Heart right ventricle (tissue), 16 donors: ENCODE data around the gene IFITM2. TPM values are rescaled to one million over a fixed set of nuclear protein-coding genes. Genes with fewer than 3 reads are reported as not detected.
"Not testable (repeated sequence)": the region's sequence is repeated elsewhere in the genome, so short reads cannot be mapped to it uniquely, and the experiment has no call there.

Experiments
- ATAC-seq, 8 donors: fragments of 200-7000 bp; cut with Tn5 transposase; one replicate each; pipeline ENCODE4 v1.9.1; 2020; ENCODE audit warnings: mild to moderate bottlenecking in 8 of 8, moderate library complexity in 8 of 8, moderate number of reproducible peaks in 1 of 8
- DNase-seq, 2 donors: peaks; one replicate each; pipeline ENCODE4 v3.0.0-alpha.2; 2020
- H3K27ac ChIP-seq, 10 donors: fragments of 200-600 bp; sonication (generic) in 2 of 10; one replicate each; pipeline versions ENCODE4 v1.5.0 to v1.8.0; 2020 to 2022; ENCODE audit warnings: mild to moderate bottlenecking in 3 of 10
- H3K27me3 ChIP-seq, 7 donors: fragments of 200-600 bp; one replicate each; pipeline ENCODE4 v1.8.0; 2021 to 2022; ENCODE audit warnings: mild to moderate bottlenecking in 2 of 7
- H3K36me3 ChIP-seq, 9 donors: fragments of 200-600 bp; sonication (generic) in 1 of 9; one replicate each; pipeline versions ENCODE4 v1.5.0 to v1.8.0; 2020 to 2022; ENCODE audit warnings: mild to moderate bottlenecking in 2 of 9
- H3K4me1 ChIP-seq, 9 donors: fragments of 200-600 bp; sonication (generic) in 1 of 9; one replicate each; pipeline versions ENCODE4 v1.5.0 to v1.8.0; 2020 to 2022; ENCODE audit warnings: mild to moderate bottlenecking in 4 of 9
- H3K4me3 ChIP-seq, 10 donors: fragments of 200-600 bp; sonication (generic) in 2 of 10; one replicate each; pipeline versions ENCODE4 v1.5.0 to v1.8.0; 2020 to 2022; ENCODE audit warnings: mild to moderate bottlenecking in 7 of 10, moderate library complexity in 2 of 10
- H3K9me3 ChIP-seq, 11 donors: fragments of 200-600 bp in 10 of 11; sonication (generic) in 2 of 11; one replicate each; pipeline versions ENCODE4 v1.5.0 to v1.8.0; 2013 to 2022; ENCODE audit warnings: mild to moderate bottlenecking in 2 of 11, control low read depth in 1 of 11, moderate library complexity in 1 of 11
- WGBS, 2 donors: extraction: QIAGEN DNeasy Blood & Tissue Kit; methylation state at CpG; one replicate each; pipeline ENCODE4 v1.1.7; 2013; ENCODE audit warnings: inconsistent platforms in 1 of 2; 5-methylcytosine and 5-hydroxymethylcytosine counted together
- intact Hi-C, 10 donors: fragments of 100-400 bp; cut with DNase I; formaldehyde crosslinking; loops; one replicate each; pipeline versions ENCODE4 v1.11.1 to v1.14.2; 2022
- polyA plus RNA-seq, 2 donors: library from polyadenylated mRNA; stranded (reverse); fragments of 200-250 nt; gene quantifications; one replicate each; pipeline ENCODE4 v1.2.3, GENCODE V29; 2013
- total RNA-seq, 10 donors: library from RNA; stranded (reverse); fragmentation: NEBNext Ultra II Directional in 3 of 10; extraction: Animal tissue kit (Norgen Biotek cat#: 25700) in 3 of 10; gene quantifications; one replicate each; pipeline versions ENCODE4 v1.2.1 to v1.2.4, GENCODE V29; 2021 to 2023
- TF ChIP-seq, protein P1 (sequence below), 9 donors: fragments of 200-600 bp; sonication (generic) in 2 of 9; IDR thresholded peaks; one replicate each; pipeline versions ENCODE4 v1.5.0 to v1.8.0; 2021 to 2022; ENCODE audit warnings: antibody characterized with exemption in 9 of 9, mild to moderate bottlenecking in 5 of 9, moderate library complexity in 1 of 9
- donor health status: Arrhythmogenic right ventricular cardiomyopathy.
- donor health status: ischemic (EF 13 %, LVEDD 7.1; RV severe dilation, severe dysfunction).
- donor health status: healthy with polysubstance abuse.
- donor health status: DM: no; HTN: yes; CAD: no.
- donor health status: DM: no; HTN: no; CAD: no.
- donor health status: ischemic (EF 25% LVEDD 6.9; RV normal size, moderate dysfunction).
- donor health status: ischemic (EF 25% LVEDD 5.7; RV mildly dilated, moderate dysfunction).
- donor health status: healthy.
- donor health status: DM: yes; HTN: yes; CAD: no.
- donor health status: Ischemic cardiomyopathy.
- donor health status: ischemic (EF 35%, LVEDD 5.7; RV mildly dilated, moderate dysfunction).
- donor health status: nonischemic (EF 11% LVEDD 7.7; RV severe dilation, severe dysfunction).
- donor health status: DM: yes; HTN: yes; CAD: no.
- donor health status: PGD.
- donor health status: ischemic (EF 29% LVEDD 5.4; RV normal size, mild dysfunction).
- donor health status: nonischemic (EF 23%, LVEDD 6.1; RV moderate dilation, normal function).

IFITM2 gene
- total and polyA plus RNA-seq, 12 donors, result 57.2 to 843 (median 163) TPM

- peak in 1 of 2 donors; percentile 19 for DNase-seq
- intact Hi-C loops, result loop anchor here in 2 of 10 donors (5.0 to 10.0 kb wide), 2 partner anchors 48 to 50 kb away; no protein-coding TSS in a partner anchor
- WGBS, 2 donors, result 90% methylated on average over 17 of the region's 17 CpGs
- no peak for ATAC-seq
- H3K9me3 ChIP-seq, result no peaks in the 10 kb centered on the region
- peaks cover 0 to 13% (median 0%) of the 10 kb centered on the region in 7 donors for H3K27me3 ChIP-seq
- TF ChIP-seq, protein P1, sequence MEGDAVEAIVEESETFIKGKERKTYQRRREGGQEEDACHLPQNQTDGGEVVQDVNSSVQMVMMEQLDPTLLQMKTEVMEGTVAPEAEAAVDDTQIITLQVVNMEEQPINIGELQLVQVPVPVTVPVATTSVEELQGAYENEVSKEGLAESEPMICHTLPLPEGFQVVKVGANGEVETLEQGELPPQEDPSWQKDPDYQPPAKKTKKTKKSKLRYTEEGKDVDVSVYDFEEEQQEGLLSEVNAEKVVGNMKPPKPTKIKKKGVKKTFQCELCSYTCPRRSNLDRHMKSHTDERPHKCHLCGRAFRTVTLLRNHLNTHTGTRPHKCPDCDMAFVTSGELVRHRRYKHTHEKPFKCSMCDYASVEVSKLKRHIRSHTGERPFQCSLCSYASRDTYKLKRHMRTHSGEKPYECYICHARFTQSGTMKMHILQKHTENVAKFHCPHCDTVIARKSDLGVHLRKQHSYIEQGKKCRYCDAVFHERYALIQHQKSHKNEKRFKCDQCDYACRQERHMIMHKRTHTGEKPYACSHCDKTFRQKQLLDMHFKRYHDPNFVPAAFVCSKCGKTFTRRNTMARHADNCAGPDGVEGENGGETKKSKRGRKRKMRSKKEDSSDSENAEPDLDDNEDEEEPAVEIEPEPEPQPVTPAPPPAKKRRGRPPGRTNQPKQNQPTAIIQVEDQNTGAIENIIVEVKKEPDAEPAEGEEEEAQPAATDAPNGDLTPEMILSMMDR (IDR thresholded peaks at IDR 0.05), result no peak
- H3K36me3 ChIP-seq, result peaks cover 0 to 10% (median 0%) of the 10 kb centered on the region in 9 donors
- peak overlapping the region in 2 of 10 donors; percentile 70 to 71 for H3K4me3 ChIP-seq
- H3K27ac ChIP-seq, result peak overlapping the region; percentile 66 to 97 (median 88)
- H3K4me1 ChIP-seq, result peaks cover 5 to 49% (median 27%) of the 10 kb centered on the region in 9 donors
These were observed 808 bp upstream of the IFITM2 start for GRCh38 chr11:306645-307371.

GRCh38 chr11:308740-309665 lies 1.4 kb downstream of the IFITM2 start:
- ATAC-seq (peak in 3 of 8 donors; percentile 1), DNase-seq (peak in 1 of 2 donors; percentile 11)
- H3K27me3 ChIP-seq, H3K36me3 ChIP-seq, H3K9me3 ChIP-seq: not testable (repeated sequence)
- peak overlapping the region; percentile 35 to 77 (median 62) for H3K4me3 ChIP-seq
- peaks cover 15 to 68% (median 46%) of the 10 kb centered on the region in 9 donors for H3K4me1 ChIP-seq
- 41 to 51% methylated on average over 21 to 22 of the region's 24 CpGs for WGBS, 2 donors
- intact Hi-C loops, result loop anchor here in 4 of 10 donors (2.0 to 10.0 kb wide), 4 partner anchors 46 to 72 kb away; partner anchors contain the start of genes PSMD13 (in 1 of the 4) and SIRT3 (in 1 of the 4)
- H3K27ac ChIP-seq, result peak overlapping the region; percentile 34 to 97 (median 88)

GRCh38 chr11:309979-310572 lies 2.5 kb downstream of the IFITM2 start:
- Histone ChIP-seq H3K4me1 (peaks cover 15 to 60% (median 44%) of the 10 kb centered on the region in 9 donors), H3K27ac (peak overlapping the region; percentile 34 to 97 (median 88)), H3K36me3 (peaks cover 0 to 11% (median 0%) of the 10 kb centered on the region in 9 donors), H3K4me3 (peak overlapping the region; percentile 35 to 77 (median 62))
- intact Hi-C loops, result loop anchor here in 5 of 10 donors (2.0 to 10.0 kb wide), 5 partner anchors 45 to 73 kb away; partner anchors contain the start of genes PSMD13 (in 1 of the 5) and SIRT3 (in 1 of the 5)
- DNase-seq (peak in 1 of 2 donors; percentile 7), ATAC-seq (peak in 7 of 8 donors; percentile 0 to 17 (median 7))
- WGBS, 2 donors, result 26% methylated on average over 5 of the region's 18 CpGs
- H3K9me3 ChIP-seq, H3K27me3 ChIP-seq: not testable (repeated sequence)

DNA sequence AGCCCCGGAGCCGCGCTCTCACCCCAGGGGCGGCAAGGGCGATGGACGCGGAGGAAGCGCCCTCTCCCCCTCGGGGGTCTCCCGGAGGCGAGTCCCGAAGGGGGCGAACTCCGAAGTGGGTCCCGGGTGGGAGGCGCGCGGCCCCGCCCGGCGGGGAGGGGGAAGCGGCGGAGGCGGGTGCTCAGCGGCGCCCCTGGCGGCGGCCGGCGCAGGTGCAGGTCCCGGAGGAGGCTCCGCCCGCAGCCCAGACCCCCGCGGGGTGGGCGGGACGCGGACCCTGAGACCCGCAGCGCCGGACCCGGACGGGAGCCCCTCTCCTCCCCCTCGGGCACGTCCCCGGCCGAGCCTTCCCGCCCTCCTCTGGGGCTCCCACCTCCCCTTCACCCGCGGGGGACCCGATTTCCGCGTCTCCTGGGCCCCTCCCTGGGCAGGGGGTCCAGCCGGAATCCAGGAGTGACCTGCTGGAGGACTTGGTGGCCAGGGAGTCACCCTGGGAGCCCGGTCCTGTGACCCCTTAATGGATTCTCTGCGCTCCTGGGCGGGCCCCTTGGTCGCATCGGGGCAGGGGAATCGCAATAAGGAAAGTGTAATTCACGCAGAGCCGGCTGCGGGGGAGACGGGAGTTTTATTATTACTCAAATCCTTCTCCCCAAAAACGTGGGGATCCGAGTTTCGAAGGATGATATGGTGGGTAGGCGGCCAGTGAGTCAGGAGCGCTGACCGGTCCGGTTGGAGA lies 3.6 kb downstream of the IFITM2 start:
- 0 to 3% methylated on average over 7 of the region's 71 CpGs for WGBS, 2 donors
- Histone ChIP-seq H3K27me3 (peaks cover 0 to 20% (median 7%) of the 10 kb centered on the region in 7 donors), H3K4me3 (peak overlapping the region in 9 of 10 donors; percentile 23 to 85 (median 50)), H3K36me3 (peaks cover 0 to 22% (median 0%) of the 10 kb centered on the region in 9 donors), H3K27ac (peak overlapping the region; percentile 86 to 99 (median 94)), H3K4me1 (peaks cover 13 to 60% (median 37%) of the 10 kb centered on the region in 9 donors)
- intact Hi-C loops, result loop anchor here in 1 of 10 donors (10.0 kb wide), 1 partner anchor 56 kb away; no protein-coding TSS in a partner anchor
- peak; percentile 24 to 68 (median 55) for ATAC-seq
- H3K9me3 ChIP-seq, result not testable (repeated sequence)
- peak in 1 of 2 donors; percentile 22 for DNase-seq
